Nephron progenitor cell (in vitro differentiated cells): Measurements from ENCODE around the gene HACD1.
A peak's percentile ranks its signal among the peaks of the same experiment; 100 is the strongest.

ENCODE experiments used
- DNase-seq: peaks from one replicate; pipeline ENCODE4 v3.0.0; 2021
- H3K27ac Mint-ChIP-seq: 2 replicates; pipeline ENCODE4 v1.8.0; 2021; ENCODE audit warnings: mild to moderate bottlenecking, moderate library complexity, mixed read lengths
- H3K27me3 Mint-ChIP-seq: 2 replicates; pipeline ENCODE4 v1.8.0; 2021; ENCODE audit warnings: mild to moderate bottlenecking, low read depth, mixed read lengths; ENCODE audit not compliant: poor library complexity
- H3K36me3 Mint-ChIP-seq: 2 replicates; pipeline ENCODE4 v1.8.0; 2021; ENCODE audit warnings: low read depth, mixed read lengths
- H3K4me1 Mint-ChIP-seq: 2 replicates; pipeline ENCODE4 v1.8.0; 2021; ENCODE audit warnings: mixed read lengths
- H3K4me3 Mint-ChIP-seq: 2 replicates; pipeline ENCODE4 v1.8.0; 2021; ENCODE audit warnings: mild to moderate bottlenecking, moderate library complexity, mixed read lengths
- H3K9me3 Mint-ChIP-seq: 2 replicates; pipeline ENCODE4 v1.8.0; 2021; ENCODE audit warnings: mild to moderate bottlenecking, moderate library complexity, mixed read lengths
- CTCF ChIP-seq: fragments of 200-600 bp; sonication (generic); IDR thresholded peaks from 2 replicates; pipeline ENCODE4 v1.5.0; 2021; ENCODE audit warnings: antibody characterized with exemption

The HACD1 gene

GRCh38 chr10:17547060-17547459 is 70.1 kb downstream of the HACD1 start:
- DNase-seq, result no peak
- peaks cover 34% of the 10 kb centered on the region for H3K4me1 Mint-ChIP-seq
- H3K4me3 Mint-ChIP-seq, result no peak overlapping the region
- no peak for TF ChIP-seq CTCF
- peak overlapping the region; percentile 79 for H3K27ac Mint-ChIP-seq
- H3K9me3 Mint-ChIP-seq, result no peaks in the 10 kb centered on the region
- H3K27me3 Mint-ChIP-seq, result no peaks in the 10 kb centered on the region
- no peaks in the 10 kb centered on the region for H3K36me3 Mint-ChIP-seq

- Mint-ChIP-seq H3K4me3 (no peak overlapping the region), H3K27me3 (no peaks in the 10 kb centered on the region), H3K9me3 (peaks cover 4% of the 10 kb centered on the region), H3K36me3 (peaks cover 3% of the 10 kb centered on the region), H3K27ac (no peak overlapping the region), H3K4me1 (peaks cover 27% of the 10 kb centered on the region)
- no peak for TF ChIP-seq CTCF
- no peak for DNase-seq
Measured at GRCh38 chr10:17544465-17544864, 72.7 kb downstream of the HACD1 start.
